ENCODE measurements around the gene POLR2M. TPM values are rescaled to one million over a fixed set of nuclear protein-coding genes. Genes with fewer than 3 reads are reported as not detected.

POLR2M gene
- total and polyA plus RNA-seq, 2 donors (not counting 3 experiments of a cell fraction or from before 2014, with no cell fraction given) = 38.4 to 42.5 TPM

DNA sequence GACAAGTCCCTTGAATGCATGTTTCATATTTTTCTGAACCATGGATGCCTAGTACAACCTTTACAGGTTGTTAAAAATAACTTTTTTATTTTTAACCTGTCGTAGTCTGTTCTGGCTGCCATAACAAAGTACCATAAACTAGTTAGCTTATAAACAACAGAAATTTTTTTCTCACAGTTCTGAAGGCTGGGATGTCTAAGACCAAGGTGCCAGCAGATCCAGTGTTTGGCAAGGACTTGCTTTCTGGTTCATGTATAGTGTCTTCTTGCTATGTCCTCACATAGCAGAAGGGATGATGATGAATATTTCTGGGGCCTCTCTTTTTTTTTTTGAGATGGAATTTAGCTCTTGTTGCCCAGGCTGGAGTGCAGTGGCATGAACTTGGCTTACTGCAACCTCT, 23.0 kb upstream of the POLR2M start:
- TF ChIP-seq CTCF (IDR thresholded peaks at IDR 0.05; ENCODE audit: extremely low read depth in 1 of 2, insufficient read depth in 1 of 2, low read depth in 1 of 2, low read length in 2 of 2) (no peak), JUN (IDR thresholded peaks at IDR 0.05; ENCODE audit: borderline replicate concordance, insufficient read depth, insufficient read length, low read depth) (no peak), FOS (IDR thresholded peaks at IDR 0.05; ENCODE audit: borderline replicate concordance, insufficient read depth, low read length) (no peak), MYC (IDR thresholded peaks at IDR 0.05; ENCODE audit: low read depth, low read length) (no peak), EZH2 (IDR thresholded peaks at IDR 0.05; ENCODE audit: borderline replicate concordance, low read depth, low read length, severe bottlenecking) (no peak), GATA2 (IDR thresholded peaks at IDR 0.05; ENCODE audit: insufficient read depth, insufficient read length, low read depth, low read length) (no peak), POLR2A (IDR thresholded peaks at IDR 0.05; ENCODE audit: low read depth, low read length) (no peak), POLR2AphosphoS5 (IDR thresholded peaks at IDR 0.05; ENCODE audit: insufficient read depth, low read depth, low read length) (no peak)
- TF ChIP-seq, protein P1, sequence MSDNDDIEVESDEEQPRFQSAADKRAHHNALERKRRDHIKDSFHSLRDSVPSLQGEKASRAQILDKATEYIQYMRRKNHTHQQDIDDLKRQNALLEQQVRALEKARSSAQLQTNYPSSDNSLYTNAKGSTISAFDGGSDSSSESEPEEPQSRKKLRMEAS (IDR thresholded peaks at IDR 0.05; ENCODE audit: insufficient read depth, insufficient read length) = no peak
- no peak overlapping the region for H3K27ac ChIP-seq (ENCODE audit: insufficient read depth, low read depth, low read length)
- no peak overlapping the region for H3K9ac ChIP-seq (replicated peaks; ENCODE audit: extremely low read depth, insufficient read depth, low read length)
- no peaks in the 10 kb centered on the region for H3K9me1 ChIP-seq (replicated peaks; ENCODE audit: control insufficient read depth, extremely low read depth, insufficient read depth, low read length)
- ChIA-PET CTCF (no interaction called here), POLR2A (no interaction called here)
- no peaks in the 10 kb centered on the region for H3K4me1 ChIP-seq (ENCODE audit: control insufficient read depth, extremely low read depth, insufficient read depth, low read length)
- H3K9me3 ChIP-seq (replicated peaks; ENCODE audit: control insufficient read depth, insufficient read depth, low read length) = no peaks in the 10 kb centered on the region
- intact Hi-C loops (cut with micrococcal nuclease) = no loop called here
- peaks cover 0 to 2% of the 10 kb centered on the region in 2 experiments for H3K36me3 ChIP-seq (ENCODE audit: control insufficient read depth in 2 of 2, extremely low read depth in 1 of 2, insufficient read depth in 2 of 2, low read length in 2 of 2)
- no peaks in the 10 kb centered on the region for H3K27me3 ChIP-seq (ENCODE audit: control insufficient read depth in 2 of 2, insufficient read depth in 2 of 2, low read length in 2 of 2)
- no peak for DNase-seq (ENCODE audit: low read depth, low spot score)
- H3K4me2 ChIP-seq (ENCODE audit: insufficient read depth, low read length) = no peak overlapping the region
- no peaks in the 10 kb centered on the region for H4K20me1 ChIP-seq (replicated peaks; ENCODE audit: control insufficient read depth, extremely low read depth, insufficient read depth, low read length)
- BruUV-seq (replicated peaks) = no TSS peak
- H3K79me2 ChIP-seq (ENCODE audit: control insufficient read depth, insufficient read depth, low read length) = no peaks in the 10 kb centered on the region
- no peak overlapping the region for H2AFZ ChIP-seq (ENCODE audit: low read depth, low read length)
- H3K4me3 ChIP-seq (replicated peaks in 1 of 3; ENCODE audit: insufficient read depth in 1 of 3, low read depth in 1 of 3, low read length in 3 of 3) = no peak overlapping the region
- dilution Hi-C loops (cut with MboI; ENCODE audit: extremely low pct_ligation_motif_present, low sequenced_read_pairs) = no loop called here
- no peak for FAIRE-seq
